GM19452 (cell line): ENCODE results near the gene FLNB.

Source experiments
- ATAC-seq: cut with Tn5 transposase; IDR thresholded peaks from one replicate; pipeline ENCODE4 v1.9.1; 2021; ENCODE audit not compliant: unreplicated experiment

Gene FLNB

GRCh38 chr3:58102976-58103451 lies 94.8 kb downstream of the FLNB start:
- no peak for ATAC-seq

DNA sequence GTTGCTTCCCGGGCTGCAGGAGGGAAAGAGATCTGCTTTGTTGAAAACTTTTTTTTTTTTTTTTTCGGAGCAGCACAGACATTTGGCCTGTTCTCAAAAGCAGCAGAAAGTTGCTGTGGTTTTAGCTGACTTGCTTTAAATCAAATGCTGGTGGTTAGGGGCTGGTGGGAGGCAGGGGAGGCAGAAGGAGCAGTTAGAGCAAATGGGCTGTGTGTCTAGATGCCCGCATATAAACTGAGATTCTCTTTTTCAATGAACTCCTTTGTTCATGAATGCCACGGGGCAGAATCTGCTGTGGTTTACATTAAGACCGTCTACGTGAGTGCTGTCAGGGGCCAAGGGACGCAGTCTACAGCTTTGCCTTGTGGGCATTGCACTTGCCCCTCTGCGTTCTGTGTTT lies 95.9 kb downstream of the FLNB start:
- ATAC-seq, result no peak

- no peak for ATAC-seq
These were observed 96.5 kb downstream of the FLNB start for GRCh38 chr3:58104712-58105111.

- no peak for ATAC-seq
These were observed 97.0 kb downstream of the FLNB start for GRCh38 chr3:58105196-58105595.

GRCh38 chr3:58106061-58106460 lies 97.8 kb downstream of the FLNB start:
- ATAC-seq, result no peak

GRCh38 chr3:58106640-58107039 lies 98.4 kb downstream of the FLNB start:
- no peak for ATAC-seq

- ATAC-seq, result no peak
These were observed 99.4 kb downstream of the FLNB start for GRCh38 chr3:58107597-58107996.

- ATAC-seq, result no peak
These were observed 101.5 kb downstream of the FLNB start for GRCh38 chr3:58109752-58110151.

DNA sequence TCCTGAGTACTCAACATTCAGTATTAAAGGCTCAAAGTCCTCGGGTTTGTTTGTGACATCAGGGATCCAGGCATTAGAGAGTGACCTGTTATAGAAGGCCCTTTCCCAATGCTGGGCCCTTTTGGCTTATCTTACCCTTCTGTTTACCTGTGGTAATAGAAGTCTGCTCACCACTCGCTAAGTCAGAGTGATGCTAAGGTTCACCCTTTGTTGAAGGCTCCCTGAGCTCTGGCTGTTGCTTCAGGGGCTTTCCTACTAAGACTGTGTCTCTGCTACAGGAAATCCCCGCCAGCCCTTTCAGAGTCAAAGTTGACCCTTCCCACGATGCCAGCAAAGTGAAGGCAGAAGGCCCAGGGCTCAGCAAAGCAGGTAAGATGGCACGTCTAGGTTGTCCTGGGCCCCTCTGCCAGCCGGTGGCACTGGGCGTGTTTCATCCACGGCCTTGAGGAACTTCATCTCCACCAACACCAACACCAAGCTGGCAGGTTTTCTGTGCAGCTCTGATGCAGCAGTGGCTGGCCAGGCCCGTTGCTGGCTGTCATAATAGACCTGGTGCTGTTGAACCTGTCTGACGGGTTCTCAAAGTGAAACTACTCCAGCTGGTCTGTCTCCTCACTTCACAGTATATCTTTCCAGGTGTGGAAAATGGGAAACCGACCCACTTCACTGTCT lies 103.4 kb downstream of the FLNB start:
- peak; percentile 45 for ATAC-seq

DNA sequence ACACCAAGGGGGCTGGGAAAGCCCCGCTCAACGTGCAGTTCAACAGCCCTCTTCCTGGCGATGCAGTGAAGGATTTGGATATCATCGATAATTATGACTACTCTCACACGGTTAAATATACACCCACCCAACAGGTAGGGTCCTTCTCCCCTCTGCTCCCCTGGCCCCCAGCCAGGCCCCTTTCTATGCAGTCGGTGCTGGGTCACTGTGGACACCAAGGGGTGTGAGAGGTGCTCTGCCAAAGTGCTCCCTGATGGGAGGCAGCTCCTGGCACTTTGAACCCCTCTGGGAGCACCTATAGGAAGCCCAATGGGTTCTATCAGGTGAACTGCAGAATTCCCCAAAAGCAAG lies 103.9 kb downstream of the FLNB start:
- ATAC-seq, result no peak

DNA sequence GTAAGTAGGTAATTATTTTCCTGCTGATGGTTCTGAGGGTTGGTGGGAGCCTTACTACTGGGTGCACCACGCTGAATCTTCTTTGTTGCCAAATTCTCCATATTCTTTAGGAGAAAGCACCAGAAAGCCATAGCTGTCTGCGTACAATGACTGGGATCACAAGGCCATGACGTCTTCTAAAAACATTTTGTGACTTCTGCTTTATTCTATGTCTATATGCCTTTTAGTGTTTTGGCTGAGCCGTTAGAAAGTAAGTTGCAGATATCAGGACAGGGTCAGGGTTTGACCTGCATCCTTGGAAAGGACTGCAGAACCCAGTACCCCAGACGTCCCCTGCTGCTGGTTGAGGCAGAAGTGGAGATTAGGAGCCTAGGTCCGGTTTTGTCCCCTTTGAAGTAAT lies 107.0 kb downstream of the FLNB start:
- ATAC-seq, result no peak

GRCh38 chr3:58116161-58116955 lies 108.1 kb downstream of the FLNB start:
- ATAC-seq, result peak; percentile 55

DNA sequence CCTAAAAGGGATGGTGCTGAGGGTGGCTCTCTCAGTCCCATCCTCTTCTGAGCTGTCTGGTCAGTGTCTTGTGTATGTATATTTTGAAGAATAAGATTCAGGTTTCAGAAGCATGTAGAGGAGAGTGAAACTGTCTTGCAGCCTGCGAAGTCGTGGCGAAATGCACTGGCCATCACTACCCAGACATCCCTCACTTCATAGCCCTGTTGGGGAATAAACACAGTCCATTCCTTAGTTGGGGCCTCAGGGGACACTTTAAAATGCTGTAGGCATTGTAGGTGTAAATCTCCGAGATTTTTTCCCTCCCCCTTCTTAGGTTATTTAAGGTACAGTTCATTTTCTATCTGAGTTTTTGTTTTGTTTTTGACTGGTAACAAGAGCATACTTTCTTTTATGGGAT lies 108.8 kb downstream of the FLNB start:
- ATAC-seq, result no peak

DNA sequence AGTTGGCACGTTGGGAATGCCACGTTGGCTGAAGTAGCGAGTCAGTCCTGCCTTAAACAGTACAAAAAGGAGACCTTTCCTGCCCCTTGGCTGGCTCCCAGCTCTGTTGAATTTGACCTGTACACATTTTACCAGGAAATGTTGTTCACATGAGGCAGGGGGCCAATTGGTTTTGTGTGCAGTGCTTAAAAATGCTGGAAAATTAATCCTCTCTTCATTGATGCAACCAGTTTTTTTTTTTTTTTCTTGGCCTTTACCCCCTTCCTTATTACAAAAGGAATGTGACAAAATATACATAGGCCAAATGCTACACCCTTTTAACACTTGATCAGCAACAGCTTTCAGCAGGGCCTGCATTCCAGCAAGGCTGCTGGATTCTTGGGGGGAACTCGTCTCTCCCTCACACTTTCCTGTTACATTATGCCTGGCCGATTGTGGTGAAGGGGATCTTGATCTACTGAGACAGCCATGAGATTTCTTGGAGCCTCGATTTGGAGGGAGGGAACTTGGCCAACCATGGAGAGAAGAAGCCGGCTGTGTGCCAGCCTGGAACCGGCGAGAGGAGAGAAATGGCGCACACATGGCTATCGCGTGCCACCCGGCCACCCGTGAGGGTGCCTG lies 109.4 kb downstream of the FLNB start:
- ATAC-seq, result no peak

DNA sequence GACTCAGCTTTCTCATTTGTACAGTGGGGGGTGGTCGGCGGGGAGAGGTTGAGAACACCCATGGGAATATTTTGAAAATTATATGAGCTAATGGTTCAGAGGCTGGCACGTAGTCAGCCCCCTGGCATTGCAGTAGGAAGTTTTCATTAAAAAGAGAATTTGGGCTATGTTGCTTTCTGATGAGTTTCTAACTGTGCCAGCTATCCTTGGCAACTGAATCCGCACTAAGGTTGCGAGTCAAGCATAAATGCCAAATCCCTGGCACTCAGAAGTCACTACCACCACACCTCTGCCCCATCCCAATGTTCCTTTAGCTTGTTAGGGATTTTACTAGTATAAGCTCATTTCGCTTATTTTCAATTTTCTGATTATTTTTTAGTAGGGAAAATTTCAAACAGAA lies 111.0 kb downstream of the FLNB start:
- ATAC-seq, result no peak

- no peak for ATAC-seq
These were observed 112.0 kb downstream of the FLNB start for GRCh38 chr3:58120075-58120812.

DNA sequence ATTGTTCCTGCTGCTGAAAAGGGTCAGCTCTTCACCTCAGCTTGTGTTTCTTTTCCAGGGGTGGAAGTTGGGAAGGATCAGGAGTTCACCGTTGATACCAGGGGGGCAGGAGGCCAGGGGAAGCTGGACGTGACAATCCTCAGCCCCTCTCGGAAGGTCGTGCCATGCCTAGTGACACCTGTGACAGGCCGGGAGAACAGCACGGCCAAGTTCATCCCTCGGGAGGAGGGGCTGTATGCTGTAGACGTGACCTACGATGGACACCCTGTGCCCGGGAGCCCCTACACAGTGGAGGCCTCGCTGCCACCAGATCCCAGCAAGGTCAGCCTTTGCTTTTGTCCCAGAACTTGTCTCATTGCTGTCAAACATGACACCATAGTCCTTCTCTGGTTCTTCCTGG lies 113.0 kb downstream of the FLNB start:
- ATAC-seq, result no peak

DNA sequence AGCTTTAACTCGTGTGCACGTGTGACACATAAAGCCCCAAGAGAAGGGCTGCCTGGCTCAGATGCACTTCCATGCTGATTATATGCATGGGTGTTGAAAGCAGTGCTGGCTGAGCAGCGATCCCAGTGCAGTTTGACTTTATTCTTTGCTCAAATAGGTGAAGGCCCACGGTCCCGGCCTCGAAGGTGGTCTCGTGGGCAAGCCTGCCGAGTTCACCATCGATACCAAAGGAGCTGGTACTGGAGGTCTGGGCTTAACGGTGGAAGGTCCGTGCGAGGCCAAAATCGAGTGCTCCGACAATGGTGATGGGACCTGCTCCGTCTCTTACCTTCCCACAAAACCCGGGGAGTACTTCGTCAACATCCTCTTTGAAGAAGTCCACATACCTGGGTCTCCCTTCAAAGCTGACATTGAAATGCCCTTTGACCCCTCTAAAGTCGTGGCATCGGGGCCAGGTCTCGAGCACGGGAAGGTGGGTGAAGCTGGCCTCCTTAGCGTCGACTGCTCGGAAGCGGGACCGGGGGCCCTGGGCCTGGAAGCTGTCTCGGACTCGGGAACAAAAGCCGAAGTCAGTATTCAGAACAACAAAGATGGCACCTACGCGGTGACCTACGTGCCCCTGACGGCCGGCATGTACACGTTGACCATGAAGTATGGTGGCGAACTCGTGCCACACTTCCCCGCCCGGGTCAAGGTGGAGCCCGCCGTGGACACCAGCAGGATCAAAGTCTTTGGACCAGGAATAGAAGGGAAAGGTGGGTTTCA lies 114.9 kb downstream of the FLNB start:
- ATAC-seq, result no peak

- no peak for ATAC-seq
These were observed 116.2 kb downstream of the FLNB start for GRCh38 chr3:58124387-58124786.

GRCh38 chr3:58129041-58129770 lies 121.0 kb downstream of the FLNB start:
- no peak for ATAC-seq
